ENCODE results near the gene PTS.

Gene PTS

GRCh38 chr11:112221274-112221835 lies 4.9 kb upstream of the PTS start:
- no peak for DNase-seq (ENCODE audit: low spot score)

GRCh38 chr11:112222303-112222702 lies 3.9 kb upstream of the PTS start:
- DNase-seq (ENCODE audit: low spot score), result no peak

- no peak for DNase-seq (ENCODE audit: low spot score)
These were observed 3.1 kb upstream of the PTS start for GRCh38 chr11:112223121-112223520.

- DNase-seq (ENCODE audit: low spot score), result no peak
These were observed 2.3 kb upstream of the PTS start for GRCh38 chr11:112223754-112224532.

- no peak for DNase-seq (ENCODE audit: low spot score)
These were observed 521 bp upstream of the PTS start for GRCh38 chr11:112225753-112226061.

GRCh38 chr11:112226831-112227401 lies 688 bp downstream of the PTS start:
- no peak for DNase-seq (ENCODE audit: low spot score)

- no peak for DNase-seq (ENCODE audit: low spot score)
These were observed 1.2 kb downstream of the PTS start for GRCh38 chr11:112227471-112227870.

- DNase-seq (ENCODE audit: low spot score), result no peak
These were observed 2.5 kb downstream of the PTS start for GRCh38 chr11:112228706-112229105.

GRCh38 chr11:112229159-112229558 lies 2.9 kb downstream of the PTS start:
- DNase-seq (ENCODE audit: low spot score), result no peak

GRCh38 chr11:112229746-112230433 lies 3.7 kb downstream of the PTS start:
- DNase-seq (ENCODE audit: low spot score), result no peak

- no peak for DNase-seq (ENCODE audit: low spot score)
These were observed 5.7 kb downstream of the PTS start for GRCh38 chr11:112231952-112232351.

GRCh38 chr11:112235750-112236390 lies 9.6 kb downstream of the PTS start:
- DNase-seq (ENCODE audit: low spot score), result no peak

GRCh38 chr11:112237451-112237850 lies 11.2 kb downstream of the PTS start:
- DNase-seq (ENCODE audit: low spot score), result no peak

- no peak for DNase-seq (ENCODE audit: low spot score)
These were observed 11.8 kb downstream of the PTS start for GRCh38 chr11:112238041-112238440.

GRCh38 chr11:112241486-112241885 lies 15.3 kb downstream of the PTS start:
- DNase-seq (ENCODE audit: low spot score), result no peak

GRCh38 chr11:112247201-112247600 lies 21.0 kb downstream of the PTS start:
- DNase-seq (ENCODE audit: low spot score), result no peak

GRCh38 chr11:112248201-112248600 lies 22.0 kb downstream of the PTS start:
- DNase-seq (ENCODE audit: low spot score), result no peak

- DNase-seq (ENCODE audit: low spot score), result no peak
These were observed 23.8 kb downstream of the PTS start for GRCh38 chr11:112249871-112250610.

- DNase-seq (ENCODE audit: low spot score), result no peak
These were observed 27.5 kb downstream of the PTS start for GRCh38 chr11:112253605-112254242.

- no peak for DNase-seq (ENCODE audit: low spot score)
These were observed 29.0 kb downstream of the PTS start for GRCh38 chr11:112255067-112255720.

GRCh38 chr11:112260490-112260889 lies 34.3 kb downstream of the PTS start, which contains the start of gene PLET1:
Gene PLET1 (minus strand): TSS chr11:112260860. CDS start chr11:112260589, 271 bp downstream.
- DNase-seq (ENCODE audit: low spot score), result no peak

All from CD4-positive, alpha-beta T cell treated with Interleukin-6 at 100 ng/mL for 8 hours (primary cell).